ENCODE data around the gene SLC39A9.

GRCh38 chr14:69493791-69494190 is 95.3 kb downstream of the SLC39A9 start:
- TF ChIP-seq CTBP1 (IDR thresholded peaks at IDR 0.05; ENCODE audit: borderline replicate concordance): no peak
- no peak for TF ChIP-seq HDGF (IDR thresholded peaks at IDR 0.05; ENCODE audit: borderline replicate concordance)
- no peak for TF ChIP-seq FOXM1 (IDR thresholded peaks at IDR 0.05; ENCODE audit: borderline replicate concordance)
- TF ChIP-seq PKNOX1 (IDR thresholded peaks at IDR 0.05): no peak
- no peak for TF ChIP-seq L3MBTL2 (conservative IDR thresholded peaks at IDR 0.05)
- no peak for TF ChIP-seq FOXK2 (IDR thresholded peaks at IDR 0.05)
- TF ChIP-seq BHLHE40 (IDR thresholded peaks at IDR 0.05; ENCODE audit: borderline replicate concordance): no peak
- no peak for TF ChIP-seq TARDBP (IDR thresholded peaks at IDR 0.05)
- TF ChIP-seq LEF1 (IDR thresholded peaks at IDR 0.05; ENCODE audit: borderline replicate concordance): no peak
- no peak for TF ChIP-seq SUZ12 (IDR thresholded peaks at IDR 0.05)
- TF ChIP-seq ELF4 (IDR thresholded peaks at IDR 0.05): no peak
- TF ChIP-seq ARNT (IDR thresholded peaks at IDR 0.05): no peak
